ENCODE results near the gene BHLHE41.

The BHLHE41 gene

GRCh38 chr12:26113853-26114719, 10.8 kb downstream of the BHLHE41 start:
- peak; percentile 100 for DNase-seq (ENCODE audit: low spot score)

GRCh38 chr12:26113181-26113654, 11.6 kb downstream of the BHLHE41 start:
- peak; percentile 50 for DNase-seq (ENCODE audit: low spot score)

GRCh38 chr12:26112703-26113147, 12.1 kb downstream of the BHLHE41 start:
- DNase-seq (ENCODE audit: low spot score) = peak; percentile 85

- DNase-seq (ENCODE audit: low spot score) = no peak
These were observed 12.6 kb downstream of the BHLHE41 start for GRCh38 chr12:26112232-26112631.

GRCh38 chr12:26109343-26109881, 15.4 kb downstream of the BHLHE41 start:
- no peak for DNase-seq (ENCODE audit: low spot score)

GRCh38 chr12:26108915-26109314, 15.9 kb downstream of the BHLHE41 start:
- no peak for DNase-seq (ENCODE audit: low spot score)

- no peak for DNase-seq (ENCODE audit: low spot score)
These were observed 18.5 kb downstream of the BHLHE41 start for GRCh38 chr12:26106347-26106746.

- no peak for DNase-seq (ENCODE audit: low spot score)
These were observed 21.9 kb downstream of the BHLHE41 start for GRCh38 chr12:26102953-26103352.

GRCh38 chr12:26101763-26102162, 23.1 kb downstream of the BHLHE41 start:
- no peak for DNase-seq (ENCODE audit: low spot score)

- DNase-seq (ENCODE audit: low spot score) = peak; percentile 64
These were observed 23.5 kb downstream of the BHLHE41 start for GRCh38 chr12:26101350-26101734.

GRCh38 chr12:26100666-26101349, 24.0 kb downstream of the BHLHE41 start:
- DNase-seq (ENCODE audit: low spot score) = no peak

GRCh38 chr12:26097046-26097878, 27.6 kb downstream of the BHLHE41 start:
- DNase-seq (ENCODE audit: low spot score) = peak; percentile 89

- no peak for DNase-seq (ENCODE audit: low spot score)
These were observed 28.8 kb downstream of the BHLHE41 start for GRCh38 chr12:26096036-26096435.

- no peak for DNase-seq (ENCODE audit: low spot score)
These were observed 29.7 kb downstream of the BHLHE41 start for GRCh38 chr12:26095186-26095585.

GRCh38 chr12:26092346-26093105, 32.3 kb downstream of the BHLHE41 start:
- DNase-seq (ENCODE audit: low spot score) = no peak

GRCh38 chr12:26091822-26092221, 33.0 kb downstream of the BHLHE41 start:
- DNase-seq (ENCODE audit: low spot score) = no peak

- DNase-seq (ENCODE audit: low spot score) = peak; percentile 93
These were observed 33.9 kb downstream of the BHLHE41 start for GRCh38 chr12:26090836-26091510.

- DNase-seq (ENCODE audit: low spot score) = no peak
These were observed 35.8 kb downstream of the BHLHE41 start for GRCh38 chr12:26088998-26089397.

GRCh38 chr12:26086936-26087335, 37.9 kb downstream of the BHLHE41 start:
- DNase-seq (ENCODE audit: low spot score) = no peak

- no peak for DNase-seq (ENCODE audit: low spot score)
These were observed 43.9 kb downstream of the BHLHE41 start for GRCh38 chr12:26080911-26081310.
